C4-2B (cell line): Measurements from ENCODE around the gene FAM168A.

Experiments used
- ZFX ChIP-seq: fragments of 450-650 bp; IDR thresholded peaks from 2 replicates; pipeline ENCODE4 v1.6.1; 2017
- TF ChIP-seq, protein P1 (sequence below): fragments of 450-650 bp; conservative IDR thresholded peaks from 2 replicates; pipeline ENCODE4 v1.5.1; 2017; ENCODE audit warnings: mild to moderate bottlenecking

DNA sequence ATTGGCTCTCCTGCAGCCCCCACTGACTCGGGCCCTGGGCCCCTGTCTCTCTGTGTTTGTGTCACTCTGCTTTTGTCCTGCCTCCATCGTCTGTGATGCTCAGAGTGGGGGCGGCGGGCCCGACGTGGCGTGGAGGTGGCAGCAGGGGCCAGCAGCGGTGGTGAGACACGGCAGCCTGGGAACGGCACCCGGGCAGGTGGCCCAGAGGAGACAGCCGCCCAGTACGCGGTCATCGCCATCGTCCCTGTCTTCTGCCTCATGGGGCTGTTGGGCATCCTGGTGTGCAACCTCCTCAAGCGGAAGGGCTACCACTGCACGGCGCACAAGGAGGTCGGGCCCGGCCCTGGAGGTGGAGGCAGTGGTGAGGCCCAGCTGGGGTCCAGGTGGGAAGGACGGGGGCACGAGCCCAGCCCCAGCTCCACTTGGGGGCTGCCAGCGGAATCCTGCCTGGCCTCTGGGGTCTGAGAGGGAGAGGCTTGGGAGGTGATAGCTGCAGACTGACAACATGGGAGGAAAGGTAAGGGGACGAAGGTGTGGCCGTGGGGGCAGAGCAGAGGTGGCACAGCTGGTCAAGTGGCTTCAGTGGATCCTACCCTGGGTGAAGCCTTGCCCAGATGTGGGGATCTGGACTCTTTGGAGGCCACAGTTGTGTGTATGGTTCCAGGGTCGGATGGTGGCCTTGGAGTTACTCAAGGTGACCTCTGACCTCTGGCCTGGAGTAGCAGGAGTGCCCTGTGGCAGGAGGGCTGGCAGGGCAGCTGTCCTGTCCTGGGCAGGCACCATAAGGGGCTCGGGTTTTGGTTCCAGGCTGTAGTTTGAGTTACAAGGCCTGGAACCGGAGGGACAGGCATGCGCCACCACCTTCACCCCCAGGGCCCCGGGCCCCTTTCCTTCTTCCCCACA lies 205.6 kb downstream of the FAM168A start:
- TF ChIP-seq, protein P1, sequence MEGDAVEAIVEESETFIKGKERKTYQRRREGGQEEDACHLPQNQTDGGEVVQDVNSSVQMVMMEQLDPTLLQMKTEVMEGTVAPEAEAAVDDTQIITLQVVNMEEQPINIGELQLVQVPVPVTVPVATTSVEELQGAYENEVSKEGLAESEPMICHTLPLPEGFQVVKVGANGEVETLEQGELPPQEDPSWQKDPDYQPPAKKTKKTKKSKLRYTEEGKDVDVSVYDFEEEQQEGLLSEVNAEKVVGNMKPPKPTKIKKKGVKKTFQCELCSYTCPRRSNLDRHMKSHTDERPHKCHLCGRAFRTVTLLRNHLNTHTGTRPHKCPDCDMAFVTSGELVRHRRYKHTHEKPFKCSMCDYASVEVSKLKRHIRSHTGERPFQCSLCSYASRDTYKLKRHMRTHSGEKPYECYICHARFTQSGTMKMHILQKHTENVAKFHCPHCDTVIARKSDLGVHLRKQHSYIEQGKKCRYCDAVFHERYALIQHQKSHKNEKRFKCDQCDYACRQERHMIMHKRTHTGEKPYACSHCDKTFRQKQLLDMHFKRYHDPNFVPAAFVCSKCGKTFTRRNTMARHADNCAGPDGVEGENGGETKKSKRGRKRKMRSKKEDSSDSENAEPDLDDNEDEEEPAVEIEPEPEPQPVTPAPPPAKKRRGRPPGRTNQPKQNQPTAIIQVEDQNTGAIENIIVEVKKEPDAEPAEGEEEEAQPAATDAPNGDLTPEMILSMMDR = no peak
- no peak for TF ChIP-seq ZFX
